ENCODE data around the gene KCTD20.

KCTD20 gene

DNA sequence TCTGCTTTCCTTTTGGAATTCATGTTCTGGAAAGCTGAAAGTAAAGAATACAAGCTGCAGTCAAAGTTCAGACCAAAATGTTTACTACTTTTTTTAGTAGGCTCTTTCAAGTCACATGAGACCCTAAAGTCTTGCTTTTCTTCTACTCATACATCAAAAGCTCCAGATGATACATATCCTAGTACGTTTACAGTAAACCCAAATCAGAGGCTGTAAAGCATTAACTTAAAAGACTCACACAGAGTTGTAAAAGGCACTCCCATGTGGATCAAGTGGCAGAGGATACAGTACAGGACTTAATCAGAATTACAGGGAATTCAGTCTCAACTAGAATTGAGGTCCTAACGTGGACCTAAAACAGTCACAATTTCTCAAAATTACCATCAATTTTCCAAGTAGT lies 63.8 kb downstream of the KCTD20 start:
- H3K4me3 ChIP-seq (ENCODE audit: low read depth, low read length) = no peak overlapping the region
- H3K27ac ChIP-seq (ENCODE audit: extremely low read depth, low read depth, low read length) = no peak overlapping the region
- TF ChIP-seq ZNF404 (tag by site-specific recombination; IDR thresholded peaks at IDR 0.05) (no peak), ZNF19 (tag by site-specific recombination; IDR thresholded peaks at IDR 0.05; ENCODE audit: low read depth) (no peak), ZNF324 (tag by site-specific recombination; IDR thresholded peaks at IDR 0.05) (no peak), ZSCAN23 (tag by site-specific recombination; IDR thresholded peaks at IDR 0.05) (no peak), ZNF677 (tag by site-specific recombination; IDR thresholded peaks at IDR 0.05) (no peak), ZBTB48 (tag by site-specific recombination; IDR thresholded peaks at IDR 0.05) (no peak), ZNF155 (tag by site-specific recombination; IDR thresholded peaks at IDR 0.05) (no peak), ZNF133 (tag by site-specific recombination; IDR thresholded peaks at IDR 0.05) (no peak), MEIS1 (CRISPR knock-in tag; IDR thresholded peaks at IDR 0.05; ENCODE audit: borderline replicate concordance) (no peak)
- TF ChIP-seq, protein P1, sequence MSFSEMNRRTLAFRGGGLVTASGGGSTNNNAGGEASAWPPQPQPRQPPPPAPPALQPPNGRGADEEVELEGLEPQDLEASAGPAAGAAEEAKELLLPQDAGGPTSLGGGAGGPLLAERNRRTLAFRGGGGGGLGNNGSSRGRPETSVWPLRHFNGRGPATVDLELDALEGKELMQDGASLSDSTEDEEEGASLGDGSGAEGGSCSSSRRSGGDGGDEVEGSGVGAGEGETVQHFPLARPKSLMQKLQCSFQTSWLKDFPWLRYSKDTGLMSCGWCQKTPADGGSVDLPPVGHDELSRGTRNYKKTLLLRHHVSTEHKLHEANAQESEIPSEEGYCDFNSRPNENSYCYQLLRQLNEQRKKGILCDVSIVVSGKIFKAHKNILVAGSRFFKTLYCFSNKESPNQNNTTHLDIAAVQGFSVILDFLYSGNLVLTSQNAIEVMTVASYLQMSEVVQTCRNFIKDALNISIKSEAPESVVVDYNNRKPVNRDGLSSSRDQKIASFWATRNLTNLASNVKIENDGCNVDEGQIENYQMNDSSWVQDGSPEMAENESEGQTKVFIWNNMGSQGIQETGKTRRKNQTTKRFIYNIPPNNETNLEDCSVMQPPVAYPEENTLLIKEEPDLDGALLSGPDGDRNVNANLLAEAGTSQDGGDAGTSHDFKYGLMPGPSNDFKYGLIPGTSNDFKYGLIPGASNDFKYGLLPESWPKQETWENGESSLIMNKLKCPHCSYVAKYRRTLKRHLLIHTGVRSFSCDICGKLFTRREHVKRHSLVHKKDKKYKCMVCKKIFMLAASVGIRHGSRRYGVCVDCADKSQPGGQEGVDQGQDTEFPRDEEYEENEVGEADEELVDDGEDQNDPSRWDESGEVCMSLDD (tag by site-specific recombination; IDR thresholded peaks at IDR 0.05) = no peak
- CTCF ChIA-PET = no interaction called here
- POLR2A ChIA-PET = no interaction called here
- H3K36me3 ChIP-seq (ENCODE audit: control insufficient read depth in 2 of 2, insufficient read depth in 1 of 2, low read length in 2 of 2) = peaks cover 26 to 51% of the 10 kb centered on the region in 2 experiments
- H3K9me3 ChIP-seq (ENCODE audit: control insufficient read depth, insufficient read depth, low read depth, low read length) = no peaks in the 10 kb centered on the region
- H3K4me1 ChIP-seq (ENCODE audit: control insufficient read depth, insufficient read depth, low read length) = no peaks in the 10 kb centered on the region

DNA sequence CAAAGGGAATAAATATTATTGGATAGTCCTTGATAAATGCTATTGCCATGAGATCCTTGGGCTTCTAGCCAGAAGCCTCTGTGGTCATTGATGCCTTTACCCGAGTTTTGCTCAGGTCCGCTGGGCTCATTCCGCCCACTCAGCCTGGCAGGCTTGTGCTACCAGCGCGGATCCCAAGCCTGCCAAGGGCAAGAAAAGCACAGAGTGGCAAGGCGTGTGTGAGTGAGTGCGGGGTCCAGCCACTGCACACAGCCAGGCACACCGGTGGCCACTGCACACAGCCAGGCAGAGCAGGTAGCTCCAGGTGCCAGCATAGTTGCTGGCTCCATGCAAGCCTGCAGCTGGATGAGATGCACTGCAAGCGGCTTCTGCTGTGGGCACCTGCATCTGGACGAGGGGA lies 65.7 kb downstream of the KCTD20 start:
- no peak for TF ChIP-seq GLI4 (tag by site-specific recombination; IDR thresholded peaks at IDR 0.05)
- TF ChIP-seq ZNF843 (tag by site-specific recombination; IDR thresholded peaks at IDR 0.05) = no peak
- TF ChIP-seq ZSCAN16 (tag by site-specific recombination; IDR thresholded peaks at IDR 0.05) = no peak
- TF ChIP-seq, protein P2, sequence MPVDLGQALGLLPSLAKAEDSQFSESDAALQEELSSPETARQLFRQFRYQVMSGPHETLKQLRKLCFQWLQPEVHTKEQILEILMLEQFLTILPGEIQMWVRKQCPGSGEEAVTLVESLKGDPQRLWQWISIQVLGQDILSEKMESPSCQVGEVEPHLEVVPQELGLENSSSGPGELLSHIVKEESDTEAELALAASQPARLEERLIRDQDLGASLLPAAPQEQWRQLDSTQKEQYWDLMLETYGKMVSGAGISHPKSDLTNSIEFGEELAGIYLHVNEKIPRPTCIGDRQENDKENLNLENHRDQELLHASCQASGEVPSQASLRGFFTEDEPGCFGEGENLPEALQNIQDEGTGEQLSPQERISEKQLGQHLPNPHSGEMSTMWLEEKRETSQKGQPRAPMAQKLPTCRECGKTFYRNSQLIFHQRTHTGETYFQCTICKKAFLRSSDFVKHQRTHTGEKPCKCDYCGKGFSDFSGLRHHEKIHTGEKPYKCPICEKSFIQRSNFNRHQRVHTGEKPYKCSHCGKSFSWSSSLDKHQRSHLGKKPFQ (tag by site-specific recombination; IDR thresholded peaks at IDR 0.05) = no peak
- TF ChIP-seq, protein P3, sequence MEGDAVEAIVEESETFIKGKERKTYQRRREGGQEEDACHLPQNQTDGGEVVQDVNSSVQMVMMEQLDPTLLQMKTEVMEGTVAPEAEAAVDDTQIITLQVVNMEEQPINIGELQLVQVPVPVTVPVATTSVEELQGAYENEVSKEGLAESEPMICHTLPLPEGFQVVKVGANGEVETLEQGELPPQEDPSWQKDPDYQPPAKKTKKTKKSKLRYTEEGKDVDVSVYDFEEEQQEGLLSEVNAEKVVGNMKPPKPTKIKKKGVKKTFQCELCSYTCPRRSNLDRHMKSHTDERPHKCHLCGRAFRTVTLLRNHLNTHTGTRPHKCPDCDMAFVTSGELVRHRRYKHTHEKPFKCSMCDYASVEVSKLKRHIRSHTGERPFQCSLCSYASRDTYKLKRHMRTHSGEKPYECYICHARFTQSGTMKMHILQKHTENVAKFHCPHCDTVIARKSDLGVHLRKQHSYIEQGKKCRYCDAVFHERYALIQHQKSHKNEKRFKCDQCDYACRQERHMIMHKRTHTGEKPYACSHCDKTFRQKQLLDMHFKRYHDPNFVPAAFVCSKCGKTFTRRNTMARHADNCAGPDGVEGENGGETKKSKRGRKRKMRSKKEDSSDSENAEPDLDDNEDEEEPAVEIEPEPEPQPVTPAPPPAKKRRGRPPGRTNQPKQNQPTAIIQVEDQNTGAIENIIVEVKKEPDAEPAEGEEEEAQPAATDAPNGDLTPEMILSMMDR (tag by site-specific recombination; IDR thresholded peaks at IDR 0.05) = no peak
- TF ChIP-seq, protein P4, sequence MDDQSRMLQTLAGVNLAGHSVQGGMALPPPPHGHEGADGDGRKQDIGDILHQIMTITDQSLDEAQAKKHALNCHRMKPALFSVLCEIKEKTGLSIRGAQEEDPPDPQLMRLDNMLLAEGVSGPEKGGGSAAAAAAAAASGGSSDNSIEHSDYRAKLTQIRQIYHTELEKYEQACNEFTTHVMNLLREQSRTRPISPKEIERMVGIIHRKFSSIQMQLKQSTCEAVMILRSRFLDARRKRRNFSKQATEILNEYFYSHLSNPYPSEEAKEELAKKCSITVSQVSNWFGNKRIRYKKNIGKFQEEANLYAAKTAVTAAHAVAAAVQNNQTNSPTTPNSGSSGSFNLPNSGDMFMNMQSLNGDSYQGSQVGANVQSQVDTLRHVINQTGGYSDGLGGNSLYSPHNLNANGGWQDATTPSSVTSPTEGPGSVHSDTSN (CRISPR knock-in tag; IDR thresholded peaks at IDR 0.05) = 0 out of 2 replicates have a peak, but pooled peaks have one; percentile 24
- TF ChIP-seq ZNF48 (tag by site-specific recombination; IDR thresholded peaks at IDR 0.05) = no peak
- Histone ChIP-seq H3K4me1 (ENCODE audit: control insufficient read depth, insufficient read depth, low read length) (no peaks in the 10 kb centered on the region), H3K4me3 (ENCODE audit: low read depth, low read length) (no peak overlapping the region), H3K9me3 (ENCODE audit: control insufficient read depth, insufficient read depth, low read depth, low read length) (no peaks in the 10 kb centered on the region), H3K27ac (ENCODE audit: extremely low read depth, low read depth, low read length) (no peak overlapping the region), H3K36me3 (ENCODE audit: control insufficient read depth in 2 of 2, insufficient read depth in 1 of 2, low read length in 2 of 2) (peaks cover 15 to 55% of the 10 kb centered on the region in 2 experiments)
- POLR2A ChIA-PET = no interaction called here
- CTCF ChIA-PET = interaction anchor here (0.5 to 0.7 kb wide), 2 partner anchors 214 to 313 kb away, joined by 3 to 4 read pairs; no protein-coding TSS in a partner anchor
